ENCODE measurements around the gene TRAF3IP1.

Gene TRAF3IP1

DNA sequence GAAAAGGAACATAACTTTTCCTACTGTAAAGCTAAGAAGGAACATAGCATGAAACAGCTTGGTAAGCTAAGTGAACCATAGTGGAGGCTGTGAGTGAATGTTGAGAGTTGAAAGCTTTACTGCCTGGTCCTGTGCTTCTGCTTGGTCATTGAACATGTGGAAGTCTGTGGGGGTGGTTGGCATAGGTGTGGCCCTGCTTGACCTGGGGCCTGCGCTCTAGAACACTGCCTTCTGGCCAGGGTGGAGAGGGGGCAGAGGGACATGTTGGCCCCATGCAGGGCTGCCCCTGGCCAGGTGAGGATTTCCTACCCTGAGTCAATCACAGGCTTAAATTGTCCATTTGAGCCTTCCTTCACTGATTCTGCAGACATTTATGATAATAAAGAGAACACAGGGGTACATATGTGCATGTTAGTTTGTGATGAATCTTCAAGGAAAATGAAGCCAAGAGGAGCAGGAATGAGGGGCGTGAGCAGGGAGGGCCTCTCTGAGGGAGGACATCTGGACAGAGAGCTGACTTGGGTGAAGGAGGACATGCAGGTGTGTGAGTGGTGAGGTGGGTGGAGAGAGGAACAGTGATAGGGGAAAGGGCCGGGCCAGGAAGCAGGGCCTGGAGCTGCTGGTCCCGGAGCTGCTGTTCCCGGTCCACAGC, 16.6 kb downstream of the TRAF3IP1 start:
- Mint-ChIP-seq H3K36me3 (ENCODE audit: low read depth) (peaks cover 40% of the 10 kb centered on the region), H3K9me3 (no peaks in the 10 kb centered on the region), H3K27me3 (no peaks in the 10 kb centered on the region), H3K27ac (no peak overlapping the region), H3K4me1 (ENCODE audit: low read depth) (peaks cover 9% of the 10 kb centered on the region), H3K4me3 (no peak overlapping the region)
- no peak for DNase-seq

DNA sequence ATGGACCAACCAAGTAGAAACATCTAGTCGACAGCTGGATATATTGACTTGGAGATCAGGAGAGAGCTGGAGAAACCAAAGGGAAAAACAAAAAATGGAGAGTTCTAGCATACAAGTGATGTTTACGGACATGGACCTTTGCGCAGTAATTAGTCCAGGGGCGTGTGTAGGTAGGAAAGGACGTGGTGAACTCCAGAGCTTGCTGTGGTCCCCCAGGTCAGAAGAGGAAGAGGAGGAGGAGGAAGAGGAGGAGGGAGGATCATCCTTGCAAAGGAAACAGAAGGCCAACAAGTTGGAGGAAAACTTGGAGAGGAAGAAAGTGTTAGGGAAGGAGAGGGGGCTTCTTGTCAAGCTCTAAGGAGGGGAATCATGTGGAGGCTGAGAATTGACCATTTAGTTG, 17.5 kb downstream of the TRAF3IP1 start:
- Mint-ChIP-seq H3K27me3 (no peaks in the 10 kb centered on the region), H3K4me3 (no peak overlapping the region), H3K4me1 (ENCODE audit: low read depth) (peaks cover 9% of the 10 kb centered on the region), H3K27ac (no peak overlapping the region), H3K36me3 (ENCODE audit: low read depth) (peaks cover 32% of the 10 kb centered on the region), H3K9me3 (no peaks in the 10 kb centered on the region)
- no peak for DNase-seq

DNA sequence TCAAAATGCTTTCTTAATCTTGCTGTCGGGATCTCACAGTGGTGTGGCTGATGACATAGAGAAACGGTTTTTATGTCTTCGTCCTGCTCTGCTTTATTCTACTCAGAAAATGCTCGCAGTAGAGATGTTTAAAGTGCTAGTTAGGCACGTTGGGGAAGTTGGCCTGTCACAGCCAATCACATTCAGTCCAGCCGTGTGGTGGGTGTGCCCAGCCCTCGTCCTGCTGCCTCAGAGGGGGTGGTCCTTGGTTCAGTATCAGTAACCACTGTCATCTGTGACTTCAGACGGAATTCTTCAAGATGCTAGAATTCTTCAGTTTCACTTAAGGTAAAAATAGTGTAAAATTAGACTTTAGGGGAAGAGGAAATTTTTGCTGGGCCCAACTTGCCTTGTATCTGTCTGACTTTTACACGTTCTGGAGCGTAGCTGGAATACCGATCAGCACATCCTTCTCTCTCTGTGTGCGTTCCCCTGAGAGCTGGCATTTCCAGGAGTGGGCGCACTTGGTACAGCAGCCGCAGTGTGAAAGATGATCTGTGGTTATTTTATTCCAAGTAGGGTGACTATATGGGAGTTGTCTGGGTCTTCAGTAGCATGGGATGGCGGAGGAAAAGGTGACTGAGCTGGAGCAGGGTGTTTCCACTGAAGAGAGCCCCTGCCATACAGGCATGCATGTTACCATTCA, 18.5 kb downstream of the TRAF3IP1 start:
- no peaks in the 10 kb centered on the region for H3K9me3 Mint-ChIP-seq

DNA sequence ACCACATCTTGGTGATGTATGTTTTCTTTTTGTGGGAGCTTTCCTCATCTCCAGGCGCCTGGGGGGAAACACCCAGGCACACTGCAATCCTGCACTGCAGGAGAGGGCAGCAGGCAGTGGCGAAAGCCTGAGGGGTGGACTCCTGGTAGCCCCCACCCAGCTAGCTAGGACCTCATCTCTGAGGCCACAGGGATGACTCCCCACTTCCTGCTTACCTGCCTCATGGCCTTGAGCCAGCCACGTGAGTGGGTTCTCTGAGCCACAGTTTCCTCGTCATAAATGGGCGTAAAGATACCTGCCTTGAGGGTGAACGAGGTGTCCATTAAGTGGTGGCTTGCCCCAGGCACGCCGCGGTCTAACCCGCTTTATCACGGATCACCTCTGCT, 19.1 kb downstream of the TRAF3IP1 start:
- Mint-ChIP-seq H3K27ac (peak overlapping the region; percentile 48), H3K9me3 (no peaks in the 10 kb centered on the region), H3K27me3 (no peaks in the 10 kb centered on the region), H3K36me3 (ENCODE audit: low read depth) (peaks cover 28% of the 10 kb centered on the region), H3K4me1 (ENCODE audit: low read depth) (peaks cover 10% of the 10 kb centered on the region), H3K4me3 (no peak overlapping the region)
- no peak for DNase-seq

More for the DNA sequence above, 18.5 kb downstream of the TRAF3IP1 start:
- Mint-ChIP-seq H3K27me3 (no peaks in the 10 kb centered on the region), H3K36me3 (ENCODE audit: low read depth) (peaks cover 29% of the 10 kb centered on the region), H3K4me1 (ENCODE audit: low read depth) (peaks cover 9% of the 10 kb centered on the region), H3K4me3 (no peak overlapping the region), H3K27ac (no peak overlapping the region)
- DNase-seq = no peak

DNA sequence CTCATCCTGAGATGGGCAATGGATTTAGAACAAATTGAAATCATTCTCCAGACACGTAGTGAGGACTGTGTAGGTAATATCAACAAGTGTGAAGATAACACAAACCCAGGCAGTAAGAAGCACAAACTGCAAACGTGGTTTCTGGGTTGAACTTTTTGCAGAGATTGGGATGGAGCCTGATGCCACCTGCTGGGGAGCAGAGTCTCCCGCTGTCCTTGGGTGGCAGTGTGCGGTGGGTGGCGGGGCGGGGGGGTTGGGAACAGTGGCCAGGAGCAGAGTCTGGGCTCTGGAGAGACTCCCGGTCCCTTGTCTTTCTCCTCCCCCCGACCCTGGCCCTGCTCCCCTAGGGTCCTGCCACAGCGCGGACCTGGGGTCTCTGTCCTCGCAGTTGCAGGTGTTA, 19.5 kb downstream of the TRAF3IP1 start:
- Mint-ChIP-seq H3K4me3 (no peak overlapping the region), H3K36me3 (ENCODE audit: low read depth) (peaks cover 30% of the 10 kb centered on the region), H3K9me3 (no peaks in the 10 kb centered on the region), H3K27me3 (no peaks in the 10 kb centered on the region), H3K4me1 (ENCODE audit: low read depth) (peaks cover 13% of the 10 kb centered on the region), H3K27ac (no peak overlapping the region)
- DNase-seq = no peak

DNA sequence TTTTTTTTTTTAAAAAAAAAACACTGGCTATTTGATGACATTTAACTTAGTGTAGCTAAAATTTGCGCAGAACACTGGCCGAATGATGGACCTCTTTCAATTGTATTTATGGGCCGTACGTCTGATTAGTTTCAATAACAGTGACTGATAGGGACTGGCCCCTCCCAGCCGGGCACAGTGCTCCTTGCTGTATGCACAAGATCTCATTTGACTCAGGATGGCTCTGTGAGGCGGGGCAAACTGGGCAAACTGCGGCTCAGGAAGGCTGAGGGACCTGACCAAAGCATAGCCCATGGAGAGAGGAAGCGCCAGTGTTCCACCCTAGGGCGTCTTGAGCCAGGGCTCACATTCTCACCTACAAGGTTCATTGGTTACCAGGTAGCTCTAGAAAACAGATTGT, 21.2 kb downstream of the TRAF3IP1 start:
- H3K4me1 Mint-ChIP-seq (ENCODE audit: low read depth) = peaks cover 13% of the 10 kb centered on the region
- no peak overlapping the region for H3K27ac Mint-ChIP-seq
- peaks cover 31% of the 10 kb centered on the region for H3K36me3 Mint-ChIP-seq (ENCODE audit: low read depth)
- H3K4me3 Mint-ChIP-seq = no peak overlapping the region
- H3K27me3 Mint-ChIP-seq = no peaks in the 10 kb centered on the region
- DNase-seq = no peak
- H3K9me3 Mint-ChIP-seq = no peaks in the 10 kb centered on the region

DNA sequence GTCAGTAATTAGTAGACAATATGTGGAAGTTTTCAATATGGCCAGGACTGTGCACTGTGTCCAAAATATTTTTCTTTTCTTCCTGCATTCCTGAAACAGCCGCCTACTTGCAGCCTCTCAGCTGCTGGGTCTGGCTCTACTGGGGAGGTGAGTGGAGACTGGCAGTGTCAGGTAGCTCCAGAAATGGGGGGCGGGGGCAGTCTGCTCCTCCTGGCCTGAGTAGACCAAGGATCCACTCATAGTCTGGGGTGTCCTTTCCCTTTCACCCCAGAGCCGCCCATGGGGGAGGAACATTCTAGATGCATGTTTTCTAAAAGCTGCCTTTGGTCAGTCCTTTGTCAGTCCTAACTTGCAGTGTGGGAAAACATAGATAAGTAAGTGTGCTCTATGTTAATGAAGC, 23.7 kb downstream of the TRAF3IP1 start:
- Mint-ChIP-seq H3K27ac (no peak overlapping the region), H3K4me1 (ENCODE audit: low read depth) (peaks cover 10% of the 10 kb centered on the region), H3K27me3 (no peaks in the 10 kb centered on the region), H3K4me3 (no peak overlapping the region), H3K36me3 (ENCODE audit: low read depth) (peaks cover 32% of the 10 kb centered on the region), H3K9me3 (no peaks in the 10 kb centered on the region)
- no peak for DNase-seq

DNA sequence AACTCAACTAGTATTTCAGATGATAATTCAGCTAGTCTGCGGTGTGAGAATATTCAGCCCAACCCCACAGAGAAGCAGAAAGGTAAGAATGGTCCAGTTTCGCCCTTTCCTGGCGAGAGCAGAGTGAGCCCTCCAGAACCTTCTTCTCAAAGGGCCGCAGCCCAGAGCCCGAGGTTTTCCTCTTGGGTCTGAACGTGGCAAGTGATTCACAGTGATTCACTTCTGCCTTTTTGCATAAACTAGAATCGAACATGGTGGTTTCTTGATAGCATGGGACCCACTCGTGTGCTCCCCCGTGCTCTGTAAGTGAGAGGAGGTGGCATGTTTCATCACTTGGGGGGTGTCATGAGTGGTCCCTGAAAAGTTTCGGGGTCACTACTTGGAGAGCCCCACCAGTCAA, 24.2 kb downstream of the TRAF3IP1 start:
- no peak for DNase-seq
- H3K4me1 Mint-ChIP-seq (ENCODE audit: low read depth) = peaks cover 7% of the 10 kb centered on the region
- H3K27me3 Mint-ChIP-seq = no peaks in the 10 kb centered on the region
- peaks cover 35% of the 10 kb centered on the region for H3K36me3 Mint-ChIP-seq (ENCODE audit: low read depth)
- H3K4me3 Mint-ChIP-seq = no peak overlapping the region
- no peak overlapping the region for H3K27ac Mint-ChIP-seq
- no peaks in the 10 kb centered on the region for H3K9me3 Mint-ChIP-seq

DNA sequence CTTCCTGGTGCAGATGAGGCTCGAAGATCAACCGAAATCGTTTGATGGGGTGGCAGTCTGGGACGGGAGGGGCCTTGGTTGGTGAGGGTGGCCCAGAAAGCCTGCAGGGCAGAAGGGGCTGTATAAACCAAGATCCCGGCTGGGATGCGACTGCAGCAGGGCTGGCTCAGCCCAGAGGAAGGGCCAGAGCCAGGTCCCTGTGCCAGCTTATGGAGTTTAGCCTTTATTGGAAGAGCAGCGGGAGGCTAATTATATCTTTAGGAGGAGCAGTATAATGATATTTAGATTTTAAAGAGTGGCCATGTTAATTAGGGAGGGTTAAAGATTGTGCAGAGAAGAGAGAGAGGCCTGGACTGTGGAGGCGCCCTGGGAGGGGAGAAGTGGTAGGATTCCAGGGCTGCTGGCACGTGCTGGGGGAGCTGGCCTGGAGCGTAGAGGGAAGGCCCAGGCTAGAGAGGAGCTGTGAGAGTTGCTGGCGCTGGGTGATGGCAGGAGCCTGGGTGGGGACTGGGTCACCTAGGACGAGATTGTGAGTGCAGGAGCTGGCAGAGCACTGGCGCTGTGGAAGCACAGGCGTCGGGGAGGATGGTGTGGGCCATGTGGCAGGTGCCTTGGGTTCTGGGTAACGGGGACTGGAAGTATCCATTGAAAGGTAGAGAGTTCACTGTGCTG, 25.1 kb downstream of the TRAF3IP1 start:
- Mint-ChIP-seq H3K27me3 (no peaks in the 10 kb centered on the region), H3K36me3 (ENCODE audit: low read depth) (peaks cover 36% of the 10 kb centered on the region), H3K9me3 (no peaks in the 10 kb centered on the region), H3K4me1 (ENCODE audit: low read depth) (peaks cover 4% of the 10 kb centered on the region), H3K27ac (no peak overlapping the region), H3K4me3 (no peak overlapping the region)
- DNase-seq = no peak

DNA sequence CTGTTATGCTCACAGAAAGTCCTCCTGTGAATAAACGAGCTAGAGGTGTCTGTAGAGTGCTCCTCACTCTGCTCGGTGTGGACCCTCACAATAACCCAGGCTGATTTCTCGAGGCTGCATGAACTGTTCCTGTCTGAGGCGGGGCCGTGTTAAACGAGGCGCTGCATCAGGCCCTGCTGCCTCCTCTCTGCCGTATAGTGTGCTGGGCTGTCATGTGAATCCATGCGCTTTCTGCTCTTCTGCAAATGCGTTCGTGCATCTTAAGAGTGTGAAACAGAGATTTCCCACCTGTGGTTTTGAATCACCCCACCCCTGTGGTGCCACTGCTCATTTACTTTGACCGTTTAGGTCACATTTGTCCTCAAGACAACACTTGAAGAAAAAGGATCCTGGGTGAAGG, 26.2 kb downstream of the TRAF3IP1 start:
- peaks cover 4% of the 10 kb centered on the region for H3K4me1 Mint-ChIP-seq (ENCODE audit: low read depth)
- no peak overlapping the region for H3K4me3 Mint-ChIP-seq
- no peaks in the 10 kb centered on the region for H3K9me3 Mint-ChIP-seq
- H3K27ac Mint-ChIP-seq = no peak overlapping the region
- peaks cover 36% of the 10 kb centered on the region for H3K36me3 Mint-ChIP-seq (ENCODE audit: low read depth)
- DNase-seq = no peak
- no peaks in the 10 kb centered on the region for H3K27me3 Mint-ChIP-seq

DNA sequence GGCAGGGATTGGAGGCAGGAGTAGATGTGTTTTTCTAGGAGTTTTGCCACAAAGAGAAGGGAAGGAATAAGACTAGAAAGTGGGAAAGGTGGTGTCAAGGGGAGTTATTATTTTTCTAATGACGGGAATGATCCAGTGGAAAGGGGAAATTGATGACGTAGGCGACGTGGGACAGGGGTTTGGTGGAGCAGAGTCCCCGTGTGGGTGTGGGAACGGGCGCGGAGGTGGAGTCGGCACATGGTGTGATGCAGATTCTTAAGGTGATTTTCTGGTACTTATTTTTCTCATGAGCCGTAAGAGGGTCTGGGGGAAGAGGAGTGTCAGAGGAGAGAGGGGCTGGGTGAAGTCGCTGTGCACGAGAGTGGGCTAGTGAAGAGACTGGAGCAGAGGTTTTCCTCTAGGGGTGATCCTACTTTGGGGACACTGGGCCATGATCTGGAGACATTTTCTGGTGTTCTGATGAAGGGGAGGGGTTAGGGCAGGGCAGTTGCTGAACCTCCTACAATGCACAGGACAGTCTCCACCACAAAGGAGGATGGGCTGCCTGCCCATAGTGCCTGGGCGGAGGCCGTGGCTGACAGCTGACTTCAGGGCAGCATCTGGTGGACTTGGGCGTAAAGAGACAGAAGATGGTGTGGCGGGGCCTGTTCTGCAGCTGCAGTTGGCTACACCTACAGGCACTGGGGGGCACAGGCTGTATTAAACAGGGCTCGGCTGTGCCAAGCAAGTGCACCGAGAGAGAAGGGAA, 30.0 kb downstream of the TRAF3IP1 start:
- DNase-seq = no peak
- no peaks in the 10 kb centered on the region for H3K4me1 Mint-ChIP-seq (ENCODE audit: low read depth)
- H3K4me3 Mint-ChIP-seq = no peak overlapping the region
- H3K9me3 Mint-ChIP-seq = no peaks in the 10 kb centered on the region
- no peaks in the 10 kb centered on the region for H3K27me3 Mint-ChIP-seq
- H3K27ac Mint-ChIP-seq = no peak overlapping the region
- peaks cover 39% of the 10 kb centered on the region for H3K36me3 Mint-ChIP-seq (ENCODE audit: low read depth)

DNA sequence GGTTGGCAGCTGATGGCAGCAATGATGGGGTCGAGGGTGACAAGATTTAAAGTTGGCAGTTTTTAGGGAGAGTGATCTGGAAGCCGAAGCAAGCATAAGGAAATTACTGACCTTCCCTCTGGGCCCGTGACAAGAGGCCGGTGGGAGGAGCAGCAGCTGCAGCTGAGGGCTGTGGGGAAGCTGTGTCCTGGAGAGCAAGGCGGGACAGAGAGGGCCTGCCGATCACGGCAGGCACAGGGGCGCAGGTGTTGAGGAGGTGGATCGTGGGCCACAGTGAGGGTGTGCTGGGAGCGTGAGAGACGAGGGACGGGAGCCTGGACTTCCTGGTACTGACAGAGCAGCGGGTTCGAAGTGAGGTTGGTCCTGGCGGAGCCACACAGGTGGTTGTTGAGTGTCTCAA, 31.0 kb downstream of the TRAF3IP1 start:
- Mint-ChIP-seq H3K4me3 (no peak overlapping the region), H3K36me3 (ENCODE audit: low read depth) (peaks cover 35% of the 10 kb centered on the region), H3K9me3 (no peaks in the 10 kb centered on the region), H3K27ac (no peak overlapping the region), H3K4me1 (ENCODE audit: low read depth) (no peaks in the 10 kb centered on the region), H3K27me3 (no peaks in the 10 kb centered on the region)
- no peak for DNase-seq

DNA sequence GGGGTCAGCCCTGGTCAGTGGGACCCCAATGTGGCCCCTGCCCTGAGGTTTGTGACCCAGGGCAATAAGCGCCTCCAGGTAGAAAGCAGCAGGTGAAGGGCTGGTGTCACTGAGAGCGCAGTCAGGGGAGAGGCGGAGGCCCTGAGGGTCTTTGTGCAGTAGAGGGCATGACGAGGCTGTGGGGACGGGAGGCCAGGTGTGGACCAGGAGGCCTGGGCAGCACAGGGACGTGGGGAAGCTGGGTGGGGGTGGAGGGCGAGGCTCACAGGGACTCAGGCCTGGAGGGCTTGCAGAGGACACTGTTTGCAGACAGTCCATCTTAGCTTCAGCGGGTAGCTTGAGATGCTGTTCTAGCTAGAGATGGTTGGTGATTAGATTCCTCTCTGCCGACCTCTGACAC, 32.0 kb downstream of the TRAF3IP1 start:
- Mint-ChIP-seq H3K36me3 (ENCODE audit: low read depth) (peaks cover 36% of the 10 kb centered on the region), H3K4me1 (ENCODE audit: low read depth) (no peaks in the 10 kb centered on the region), H3K4me3 (no peak overlapping the region), H3K9me3 (no peaks in the 10 kb centered on the region), H3K27me3 (no peaks in the 10 kb centered on the region), H3K27ac (no peak overlapping the region)
- DNase-seq = no peak

DNA sequence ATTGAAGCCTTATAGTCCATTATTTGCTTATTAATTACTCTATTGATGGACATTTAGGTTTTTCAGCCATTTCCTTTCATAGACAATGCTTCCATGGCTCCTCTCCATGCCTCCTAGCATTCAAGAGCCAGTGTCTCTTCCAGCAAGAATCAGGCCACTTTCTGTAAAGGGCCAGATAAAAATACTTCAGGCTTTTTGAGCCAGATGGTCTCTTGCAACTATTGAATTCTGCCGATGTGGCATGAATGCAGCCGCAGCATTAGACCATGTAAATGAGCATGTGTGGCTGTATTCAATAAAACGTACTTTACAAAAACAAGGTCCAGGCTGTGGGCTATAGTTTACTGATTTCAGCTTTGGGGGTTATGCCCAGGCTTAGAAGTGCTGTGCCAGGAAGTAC, 38.5 kb downstream of the TRAF3IP1 start:
- no peaks in the 10 kb centered on the region for H3K9me3 Mint-ChIP-seq
- no peak for DNase-seq
- no peak overlapping the region for H3K4me3 Mint-ChIP-seq
- H3K36me3 Mint-ChIP-seq (ENCODE audit: low read depth) = peaks cover 54% of the 10 kb centered on the region
- H3K27me3 Mint-ChIP-seq = no peaks in the 10 kb centered on the region
- peak overlapping the region; percentile 44 for H3K27ac Mint-ChIP-seq
- H3K4me1 Mint-ChIP-seq (ENCODE audit: low read depth) = no peaks in the 10 kb centered on the region

DNA sequence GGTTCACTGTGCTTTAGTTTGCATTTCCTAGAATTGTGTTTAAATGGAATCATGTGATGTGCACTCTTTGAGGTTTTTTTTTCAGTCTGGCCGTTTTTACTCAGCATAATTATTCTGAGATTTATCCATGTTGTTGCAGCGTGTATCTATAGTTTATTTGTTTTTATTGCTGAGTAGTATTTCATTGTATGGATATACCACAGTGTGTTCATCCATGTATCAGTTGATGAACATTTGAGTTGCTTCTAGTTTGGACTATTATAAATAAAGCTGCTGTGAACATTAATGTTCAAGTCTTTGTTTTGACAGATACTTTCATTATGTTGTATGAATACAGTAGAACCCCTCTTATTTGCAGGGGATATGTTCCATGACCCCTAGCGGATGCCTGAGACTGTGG, 39.1 kb downstream of the TRAF3IP1 start:
- Mint-ChIP-seq H3K36me3 (ENCODE audit: low read depth) (peaks cover 54% of the 10 kb centered on the region), H3K4me1 (ENCODE audit: low read depth) (no peaks in the 10 kb centered on the region), H3K9me3 (no peaks in the 10 kb centered on the region), H3K27me3 (no peaks in the 10 kb centered on the region), H3K27ac (no peak overlapping the region), H3K4me3 (no peak overlapping the region)
- no peak for DNase-seq
